ENCODE measurements around the gene IL6R.

GRCh38 chr1:154443274-154444013, 38.3 kb downstream of the IL6R start:
- TF ChIP-seq REST (IDR thresholded peaks at IDR 0.05; ENCODE audit: insufficient read depth in 1 of 2, low read depth in 2 of 2, low read length in 2 of 2): no peak
- no peak for TF ChIP-seq POLR2AphosphoS5 (IDR thresholded peaks at IDR 0.05; ENCODE audit: low read depth, low read length)
- no peak for TF ChIP-seq SIN3A (IDR thresholded peaks at IDR 0.05; ENCODE audit: borderline replicate concordance, insufficient read depth, low read length)
- TF ChIP-seq TAF1 (IDR thresholded peaks at IDR 0.05; ENCODE audit: borderline replicate concordance, insufficient read depth, low read length): no peak
- no peak for TF ChIP-seq FOXP2 (optimal IDR thresholded peaks at IDR 0.05; ENCODE audit: borderline replicate concordance, extremely low read depth, extremely low read length, insufficient read depth)
